BJ (cell line): ENCODE results near the gene C19orf53. TPM values are rescaled to one million over a fixed set of nuclear protein-coding genes. Genes with fewer than 3 reads are reported as not detected.
A peak's percentile ranks its signal among the peaks of the same experiment; 100 is the strongest.

Source experiments
- CTCF ChIA-PET: fragments of 350-600 bp; formaldehyde crosslinking; extraction: SDS; loops from one replicate; lab custom pipeline; 2021; ENCODE audit warnings: antibody characterized with exemption, inconsistent platforms; lab: Yijun Ruan, JAX
- POLR2A ChIA-PET: fragments of 300-600 bp; sonication (Branson Sonifier 250); formaldehyde crosslinking; extraction: SDS; loops from one replicate; lab custom pipeline; 2021; ENCODE audit warnings: antibody characterized with exemption; lab: Charles Lee
- DNase-seq: peaks from one replicate; pipeline ENCODE4 v3.0.0-alpha.2; 2011; ENCODE audit warnings: low read depth
- H3K27me3 ChIP-seq: 2 replicates; pipeline ENCODE4 v1.6.0; 2011; ENCODE audit warnings: low read length; ENCODE audit not compliant: control insufficient read depth, insufficient read depth
- H3K36me3 ChIP-seq: 2 replicates; pipeline ENCODE4 v1.5.1; 2011; ENCODE audit warnings: low read length; ENCODE audit not compliant: control insufficient read depth, insufficient read depth
- H3K4me3 ChIP-seq: 2 replicates; pipeline ENCODE4 v1.5.1; 2011; ENCODE audit warnings: low read depth, mild to moderate bottlenecking, control low read depth, low read length
- CTCF ChIP-seq: IDR thresholded peaks from 2 replicates; pipeline ENCODE4 v1.5.1; 2011; ENCODE audit warnings: low read depth, mild to moderate bottlenecking, control low read depth, inconsistent platforms, low read length, moderate library complexity; ENCODE audit not compliant: insufficient read depth
- polyA plus RNA-seq: library from polyadenylated mRNA; depleted of rRNA; stranded (reverse); fragments of >200 nt; gene quantifications from 2 replicates; pipeline ENCODE4 v1.2.3, GENCODE V29; 2011

The C19orf53 gene
- polyA plus RNA-seq, 1 experiment = 276 TPM

- TF ChIP-seq CTCF = no peak
- no peak for DNase-seq
- H3K27me3 ChIP-seq = no peaks in the 10 kb centered on the region
- peaks cover 47% of the 10 kb centered on the region for H3K36me3 ChIP-seq
- ChIA-PET POLR2A (interaction anchor here (0.6 kb wide), 1 partner anchor 25 kb away, joined by 3 read pairs; no protein-coding TSS in a partner anchor), CTCF (no interaction called here)
- H3K4me3 ChIP-seq = no peak overlapping the region
Observed at GRCh38 chr19:13756210-13756609, 18.0 kb upstream of the C19orf53 start.

- H3K36me3 ChIP-seq = peaks cover 47% of the 10 kb centered on the region
- no peak for DNase-seq
- TF ChIP-seq CTCF = no peak
- H3K4me3 ChIP-seq = no peak overlapping the region
- POLR2A ChIA-PET = no interaction called here
- no peaks in the 10 kb centered on the region for H3K27me3 ChIP-seq
- CTCF ChIA-PET = interaction anchor here (0.6 to 0.7 kb wide), 2 partner anchors 18 to 60 kb away, joined by 3 to 4 read pairs; no protein-coding TSS in a partner anchor
Observed at GRCh38 chr19:13757805-13758772, 16.2 kb upstream of the C19orf53 start.

GRCh38 chr19:13758795-13759194 lies 15.5 kb upstream of the C19orf53 start:
- no peak for TF ChIP-seq CTCF
- Histone ChIP-seq H3K4me3 (no peak overlapping the region), H3K27me3 (no peaks in the 10 kb centered on the region), H3K36me3 (peaks cover 50% of the 10 kb centered on the region)
- POLR2A ChIA-PET = no interaction called here
- no peak for DNase-seq
- CTCF ChIA-PET = no interaction called here

GRCh38 chr19:13761423-13761822 lies 12.8 kb upstream of the C19orf53 start:
- POLR2A ChIA-PET = no interaction called here
- no peaks in the 10 kb centered on the region for H3K27me3 ChIP-seq
- peaks cover 36% of the 10 kb centered on the region for H3K36me3 ChIP-seq
- 0 out of 2 replicates have a peak, but pooled peaks have one; percentile 18 for TF ChIP-seq CTCF
- CTCF ChIA-PET = no interaction called here
- H3K4me3 ChIP-seq = no peak overlapping the region
- no peak for DNase-seq

GRCh38 chr19:13762635-13763235 lies 11.5 kb upstream of the C19orf53 start:
- no peak for TF ChIP-seq CTCF
- ChIA-PET CTCF (interaction anchor here (0.6 to 1.4 kb wide), 2 partner anchors 15 to 99 kb away, joined by 3 to 4 read pairs; a partner anchor contains a TSS), POLR2A (no interaction called here)
- no peak for DNase-seq
- Histone ChIP-seq H3K36me3 (peaks cover 28% of the 10 kb centered on the region), H3K4me3 (no peak overlapping the region), H3K27me3 (no peaks in the 10 kb centered on the region)
